ENCODE measurements around the gene DCX. TPM values are rescaled to one million over a fixed set of nuclear protein-coding genes. Genes with fewer than 3 reads are reported as not detected.

Gene DCX
- total and polyA plus RNA-seq, 2 of the 13 experiments (the other 11 are each of a cell fraction or from before 2014, with no cell fraction given): not detected

DNA sequence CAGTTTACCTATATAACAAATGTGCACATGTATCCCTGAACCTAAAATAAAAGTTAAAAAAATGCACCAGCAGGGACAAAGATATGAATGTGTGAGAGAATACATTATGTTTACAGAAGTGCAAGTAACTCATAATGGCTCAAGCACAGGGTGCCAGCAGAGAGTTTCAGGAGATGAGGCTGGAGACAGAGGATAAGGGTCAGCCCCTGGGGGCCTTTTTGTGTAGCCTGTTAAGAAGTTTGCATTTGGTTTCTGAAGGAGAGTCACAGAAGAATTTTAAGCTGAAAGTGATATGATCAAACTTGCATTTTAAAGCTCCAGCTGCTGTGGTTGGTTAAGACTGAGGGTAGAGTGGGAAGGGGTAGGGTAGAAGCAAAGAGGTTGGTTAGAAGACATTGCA lies 93.1 kb downstream of the DCX start:
- Histone ChIP-seq H3K9ac (ENCODE audit: insufficient read depth, low read depth, low read length) (no peak overlapping the region), H3K36me3 (replicated peaks in 1 of 2; ENCODE audit: control insufficient read depth in 1 of 2, insufficient read depth in 2 of 2, low read length in 2 of 2) (no peaks in the 10 kb centered on the region), H3K27ac (ENCODE audit: extremely low read length, insufficient read depth, low read length) (no peak overlapping the region), H3K4me3 (replicated peaks in 1 of 3; ENCODE audit: insufficient read depth in 1 of 3, low read depth in 2 of 3, low read length in 3 of 3) (no peak overlapping the region), H4K20me1 (ENCODE audit: insufficient read depth, low read length) (no peaks in the 10 kb centered on the region), H3K27me3 (ENCODE audit: control insufficient read depth in 1 of 2, insufficient read depth in 2 of 2, low read length in 2 of 2) (no peaks in the 10 kb centered on the region), H3K79me2 (ENCODE audit: insufficient read depth, low read length) (no peaks in the 10 kb centered on the region), H3K4me2 (ENCODE audit: low read depth, low read length) (no peak overlapping the region), H3K4me1 (ENCODE audit: insufficient read depth, low read length) (no peaks in the 10 kb centered on the region), H2AFZ (ENCODE audit: low read length) (no peak overlapping the region), H3K9me3 (ENCODE audit: low read length) (no peaks in the 10 kb centered on the region)
- POLR2A ChIA-PET: no interaction called here
- no peak for DNase-seq (ENCODE audit: low spot score)
- BruUV-seq (replicated peaks): no TSS peak
- TF ChIP-seq, protein P1, sequence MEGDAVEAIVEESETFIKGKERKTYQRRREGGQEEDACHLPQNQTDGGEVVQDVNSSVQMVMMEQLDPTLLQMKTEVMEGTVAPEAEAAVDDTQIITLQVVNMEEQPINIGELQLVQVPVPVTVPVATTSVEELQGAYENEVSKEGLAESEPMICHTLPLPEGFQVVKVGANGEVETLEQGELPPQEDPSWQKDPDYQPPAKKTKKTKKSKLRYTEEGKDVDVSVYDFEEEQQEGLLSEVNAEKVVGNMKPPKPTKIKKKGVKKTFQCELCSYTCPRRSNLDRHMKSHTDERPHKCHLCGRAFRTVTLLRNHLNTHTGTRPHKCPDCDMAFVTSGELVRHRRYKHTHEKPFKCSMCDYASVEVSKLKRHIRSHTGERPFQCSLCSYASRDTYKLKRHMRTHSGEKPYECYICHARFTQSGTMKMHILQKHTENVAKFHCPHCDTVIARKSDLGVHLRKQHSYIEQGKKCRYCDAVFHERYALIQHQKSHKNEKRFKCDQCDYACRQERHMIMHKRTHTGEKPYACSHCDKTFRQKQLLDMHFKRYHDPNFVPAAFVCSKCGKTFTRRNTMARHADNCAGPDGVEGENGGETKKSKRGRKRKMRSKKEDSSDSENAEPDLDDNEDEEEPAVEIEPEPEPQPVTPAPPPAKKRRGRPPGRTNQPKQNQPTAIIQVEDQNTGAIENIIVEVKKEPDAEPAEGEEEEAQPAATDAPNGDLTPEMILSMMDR (CRISPR knock-in tag; IDR thresholded peaks at IDR 0.05): no peak
- TF ChIP-seq ZNF44 (CRISPR knock-in tag; IDR thresholded peaks at IDR 0.05) (no peak), PHF5A (CRISPR knock-in tag; IDR thresholded peaks at IDR 0.05; ENCODE audit: low read depth, unreplicated experiment) (no peak), ZNF768 (CRISPR knock-in tag; IDR thresholded peaks at IDR 0.05) (no peak), GTF3A (CRISPR knock-in tag; conservative IDR thresholded peaks at IDR 0.05) (no peak), TGIF2 (CRISPR knock-in tag; IDR thresholded peaks at IDR 0.05) (no peak), THYN1 (CRISPR knock-in tag; IDR thresholded peaks at IDR 0.05; ENCODE audit: borderline replicate concordance, low read depth) (no peak), ZNF547 (CRISPR knock-in tag; IDR thresholded peaks at IDR 0.05) (no peak), EZH2 (conservative IDR thresholded peaks at IDR 0.05; ENCODE audit: low read depth, low read length) (no peak), RXRB (CRISPR knock-in tag; IDR thresholded peaks at IDR 0.05; ENCODE audit: borderline replicate concordance) (no peak)
- TF ChIP-seq, protein P2, sequence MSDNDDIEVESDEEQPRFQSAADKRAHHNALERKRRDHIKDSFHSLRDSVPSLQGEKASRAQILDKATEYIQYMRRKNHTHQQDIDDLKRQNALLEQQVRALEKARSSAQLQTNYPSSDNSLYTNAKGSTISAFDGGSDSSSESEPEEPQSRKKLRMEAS (IDR thresholded peaks at IDR 0.05): no peak
- TF ChIP-seq, protein P3, sequence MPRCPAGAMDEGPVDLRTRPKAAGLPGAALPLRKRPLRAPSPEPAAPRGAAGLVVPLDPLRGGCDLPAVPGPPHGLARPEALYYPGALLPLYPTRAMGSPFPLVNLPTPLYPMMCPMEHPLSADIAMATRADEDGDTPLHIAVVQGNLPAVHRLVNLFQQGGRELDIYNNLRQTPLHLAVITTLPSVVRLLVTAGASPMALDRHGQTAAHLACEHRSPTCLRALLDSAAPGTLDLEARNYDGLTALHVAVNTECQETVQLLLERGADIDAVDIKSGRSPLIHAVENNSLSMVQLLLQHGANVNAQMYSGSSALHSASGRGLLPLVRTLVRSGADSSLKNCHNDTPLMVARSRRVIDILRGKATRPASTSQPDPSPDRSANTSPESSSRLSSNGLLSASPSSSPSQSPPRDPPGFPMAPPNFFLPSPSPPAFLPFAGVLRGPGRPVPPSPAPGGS (CRISPR knock-in tag; IDR thresholded peaks at IDR 0.05): no peak
- no peak for FAIRE-seq
- in situ Hi-C loops (cut with HindIII; ENCODE audit: extremely low pct_ligation_motif_present, low pct_unique_long_range_greater_than_20kb): no loop called here
- CTCF ChIA-PET (ENCODE audit: low intra/inter-chr PET ratio, low total read pairs): no interaction called here
- intact Hi-C loops (cut with micrococcal nuclease; ENCODE audit: unreplicated experiment): no loop called here
- ATAC-seq: no peak

Data from HepG2 (cell line).